SH-SY5Y (cell line): Measurements from ENCODE around the gene TRIM17.

ENCODE experiments used
- GATA2 ChIP-seq: IDR thresholded peaks from 2 replicates; pipeline ENCODE4 v1.6.1; 2011; ENCODE audit warnings: mild to moderate bottlenecking, low read depth, low read length
- GATA3 ChIP-seq: IDR thresholded peaks from 2 replicates; pipeline ENCODE4 v1.6.1; 2011; ENCODE audit warnings: low read depth, mild to moderate bottlenecking, low read length, moderate library complexity

- TF ChIP-seq GATA2 (no peak), GATA3 (no peak)
Measured at GRCh38 chr1:228398741-228399461, 17.8 kb downstream of the TRIM17 start.
